Activated CD4-positive, alpha-beta T cell treated with anti-CD3 and anti-CD28 coated beads, Interleukin-2, amount 50 U/mL, for 48 hours (primary cell): ENCODE results near the gene SGCG.
"Not testable (repeated sequence)": the region's sequence is repeated elsewhere in the genome, so short reads cannot be mapped to it uniquely, and the experiment has no call there.

Source experiments
- DNase-seq, 2 experiments: peaks; one replicate each; pipeline ENCODE4 v3.0.0-alpha.2; 2020

SGCG gene, protein sequence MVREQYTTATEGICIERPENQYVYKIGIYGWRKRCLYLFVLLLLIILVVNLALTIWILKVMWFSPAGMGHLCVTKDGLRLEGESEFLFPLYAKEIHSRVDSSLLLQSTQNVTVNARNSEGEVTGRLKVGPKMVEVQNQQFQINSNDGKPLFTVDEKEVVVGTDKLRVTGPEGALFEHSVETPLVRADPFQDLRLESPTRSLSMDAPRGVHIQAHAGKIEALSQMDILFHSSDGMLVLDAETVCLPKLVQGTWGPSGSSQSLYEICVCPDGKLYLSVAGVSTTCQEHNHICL

GRCh38 chr13:23180711-23181110, at the start of gene SGCG:
TSS of gene SGCG (plus strand) at chr13:23180979. CDS start at chr13:23203695, 22,716 bp downstream.
- DNase-seq, result no peak

DNA sequence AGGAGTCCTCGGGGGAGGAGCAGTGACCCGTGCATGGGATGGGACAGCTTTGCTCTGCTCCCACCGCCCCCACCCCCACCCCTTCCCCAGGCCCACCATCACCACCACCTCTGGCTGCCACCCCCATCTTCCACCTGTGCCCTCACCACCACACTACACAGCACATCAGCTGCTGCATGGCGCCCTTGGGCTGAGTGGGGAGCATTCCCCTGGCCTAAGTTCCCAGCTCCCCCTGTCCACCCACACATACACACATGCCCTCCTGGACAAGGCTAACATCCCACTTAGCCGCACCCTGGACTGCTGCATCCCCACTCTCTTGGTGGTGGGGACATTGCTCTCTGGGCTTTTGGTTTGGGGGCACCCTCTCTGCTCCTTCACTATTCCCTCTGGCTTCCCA, 46.2 kb upstream of the SGCG start:
- no peak for DNase-seq

- no peak for DNase-seq
Measured at GRCh38 chr13:23140492-23140891, 40.3 kb upstream of the SGCG start.

GRCh38 chr13:23141964-23142363, 38.8 kb upstream of the SGCG start:
- DNase-seq, result no peak

- not testable (repeated sequence) for DNase-seq
Measured at GRCh38 chr13:23142607-23143006, 38.2 kb upstream of the SGCG start.

DNA sequence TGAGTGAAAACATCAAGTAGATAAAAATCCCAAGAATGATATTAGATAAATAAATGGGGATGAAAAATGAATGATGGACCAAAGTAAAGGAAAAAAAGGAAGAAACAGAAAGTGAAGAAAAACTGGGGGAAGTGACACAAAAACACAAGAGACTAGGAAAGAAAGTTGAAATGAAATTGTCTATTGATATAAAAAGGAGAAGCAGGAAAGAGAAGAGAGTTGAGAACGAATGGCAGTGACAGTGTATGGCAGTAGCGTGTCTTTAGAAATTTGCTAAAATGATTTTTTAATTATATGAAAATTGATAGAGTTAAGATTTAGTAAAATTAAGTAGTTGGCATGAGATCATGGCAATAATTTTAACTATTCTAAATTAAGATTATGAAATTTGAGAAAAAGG, 36.3 kb upstream of the SGCG start:
- DNase-seq, result no peak

- DNase-seq, result no peak
Measured at GRCh38 chr13:23146006-23146405, 34.8 kb upstream of the SGCG start.

DNA sequence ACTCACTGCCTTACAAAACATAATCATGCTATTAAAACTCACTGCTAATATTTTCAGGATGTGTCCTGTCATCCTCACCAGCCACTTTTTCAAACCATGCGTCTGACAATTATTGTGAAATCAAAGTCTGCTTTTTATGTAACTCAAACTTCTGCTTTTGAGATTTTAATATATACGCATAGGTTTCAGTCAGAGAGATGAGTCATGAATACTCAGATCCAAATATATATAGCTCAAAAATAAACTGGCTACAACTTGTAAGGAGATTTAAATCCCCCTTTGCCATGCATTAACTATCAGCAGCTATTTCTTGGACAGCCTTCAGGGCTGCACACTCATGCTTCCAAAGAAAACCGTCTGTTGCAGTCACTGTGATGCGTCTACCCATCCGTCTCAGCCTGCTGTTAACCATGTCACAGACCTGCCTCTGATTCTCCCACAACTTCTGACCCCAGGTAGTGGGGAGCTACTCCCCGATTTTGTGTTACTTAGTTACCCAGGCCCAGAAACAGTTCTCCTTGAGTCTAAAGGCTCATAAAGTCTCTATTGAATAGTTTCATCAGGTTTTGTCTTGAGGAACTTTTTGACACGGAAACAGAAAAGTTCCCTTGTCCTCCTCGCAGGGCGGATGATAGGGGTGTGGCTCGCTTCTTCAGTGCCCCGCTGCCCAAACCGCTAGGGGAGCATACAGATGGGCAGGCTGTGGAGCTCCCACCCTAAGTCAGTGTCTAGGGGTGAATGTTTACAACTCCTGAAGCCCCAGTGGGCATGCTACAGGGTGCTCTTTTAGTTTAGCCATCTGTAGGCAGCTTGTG, 33.8 kb upstream of the SGCG start:
- DNase-seq, result no peak

DNA sequence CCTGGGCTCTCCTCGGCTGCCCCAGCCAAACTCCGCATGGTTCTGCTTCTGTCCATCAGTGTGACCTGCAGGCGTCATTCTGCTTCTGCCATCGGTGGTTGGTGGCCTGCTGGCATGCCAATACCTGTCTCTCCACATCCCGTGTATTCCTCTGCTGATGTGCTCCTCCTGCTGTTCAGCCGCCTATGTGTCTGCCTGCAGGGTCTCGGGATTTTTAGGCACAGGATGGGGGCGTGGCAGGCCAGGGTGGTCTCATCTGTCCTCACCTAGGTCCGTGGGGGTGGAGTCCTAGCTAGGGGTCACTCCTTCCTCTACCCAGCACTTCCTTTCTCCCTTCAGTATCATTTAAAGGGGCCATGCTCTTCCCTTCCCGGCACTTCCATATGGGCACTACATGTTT, 33.0 kb upstream of the SGCG start:
- no peak for DNase-seq

DNA sequence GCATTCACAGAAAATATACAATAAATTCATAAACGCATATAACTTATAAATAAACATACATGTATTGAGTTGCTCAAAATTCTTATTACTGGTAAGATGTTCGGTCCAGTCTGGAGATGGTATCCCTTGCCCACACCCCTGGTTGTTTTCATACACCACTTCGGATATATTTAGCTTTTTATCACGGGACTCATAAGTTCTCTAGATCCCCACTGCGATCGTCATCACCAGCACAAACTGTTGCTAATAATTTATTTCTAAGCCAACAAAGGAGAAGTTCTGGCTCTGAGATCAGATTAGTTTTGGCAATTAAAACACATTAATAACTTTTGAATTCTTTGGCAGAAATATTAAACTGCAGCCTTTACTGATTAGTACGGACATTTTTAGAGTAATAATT, 23.0 kb upstream of the SGCG start:
- no peak for DNase-seq

DNA sequence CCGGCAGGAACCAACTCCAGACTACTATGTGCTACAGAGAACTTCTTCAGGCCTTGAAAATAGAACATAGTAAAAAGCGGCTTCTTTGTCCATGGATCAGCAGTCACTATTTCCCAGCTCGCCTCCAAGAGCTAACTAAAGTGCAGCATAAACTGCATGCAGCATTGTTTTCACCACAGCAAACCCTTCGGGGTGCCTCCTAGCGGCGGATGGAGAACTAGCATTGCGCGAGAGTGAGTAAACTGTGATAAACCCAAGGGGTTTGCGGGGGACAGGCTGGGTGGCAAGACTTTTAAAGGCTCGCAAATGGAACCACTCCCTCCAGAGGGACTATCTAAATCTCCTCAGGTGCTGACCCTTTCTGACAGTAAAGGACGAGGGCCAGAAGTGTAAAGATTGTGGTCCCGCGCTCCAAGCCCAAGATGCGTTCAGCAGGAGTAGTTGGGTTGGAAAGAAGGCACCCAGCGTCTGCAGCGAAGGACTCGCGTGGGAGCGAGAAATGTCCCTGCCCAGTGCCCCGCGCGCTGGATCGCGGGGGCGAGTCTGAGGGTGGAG, 21.5 kb upstream of the SGCG start:
- DNase-seq, result peak; percentile 32 to 41

DNA sequence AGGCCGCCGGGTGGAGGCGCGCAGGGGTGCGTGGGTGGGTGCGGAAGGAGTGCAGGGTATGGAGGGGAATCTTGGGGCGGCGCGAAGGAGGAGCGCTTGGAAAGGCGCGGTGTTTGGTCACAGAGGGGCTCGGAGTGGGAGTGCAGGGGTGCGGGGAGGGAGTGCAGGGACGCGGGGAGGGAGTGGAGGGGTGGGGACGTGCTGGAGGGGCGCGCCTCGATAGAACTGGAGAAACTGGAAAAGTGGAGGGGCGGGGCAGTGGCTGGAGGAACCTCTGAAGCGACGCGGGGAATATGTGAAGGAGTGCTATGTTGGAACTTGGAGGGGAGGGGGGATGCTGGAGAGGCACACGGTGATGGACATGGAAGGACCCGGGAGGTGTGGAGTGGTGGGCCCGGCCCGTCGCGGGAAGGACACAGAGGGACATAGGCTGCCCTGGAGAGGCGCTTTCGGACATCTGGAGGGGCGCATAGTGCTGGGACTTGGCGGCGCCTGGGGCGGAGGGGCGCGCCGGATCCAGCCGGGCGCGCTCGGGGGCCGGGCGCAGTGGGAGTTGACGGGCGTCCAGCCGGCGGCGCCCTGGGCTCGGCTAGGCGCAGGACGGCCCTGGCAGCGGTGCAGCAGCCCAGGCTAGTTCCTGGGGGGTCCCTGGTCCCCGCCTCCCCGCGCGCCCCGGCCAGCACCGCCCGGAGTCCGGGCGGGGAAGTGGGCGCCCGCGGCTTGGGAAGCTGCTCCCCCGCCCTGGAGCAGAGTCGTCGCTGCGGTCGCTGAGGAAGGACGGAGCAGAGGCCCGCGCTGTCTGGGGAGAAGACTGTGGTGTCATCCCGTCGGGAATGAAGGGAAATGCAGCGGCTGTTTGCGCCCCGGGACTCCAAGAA, 20.8 kb upstream of the SGCG start:
- no peak for DNase-seq

- DNase-seq, result no peak
Measured at GRCh38 chr13:23160638-23161480, 19.9 kb upstream of the SGCG start.

DNA sequence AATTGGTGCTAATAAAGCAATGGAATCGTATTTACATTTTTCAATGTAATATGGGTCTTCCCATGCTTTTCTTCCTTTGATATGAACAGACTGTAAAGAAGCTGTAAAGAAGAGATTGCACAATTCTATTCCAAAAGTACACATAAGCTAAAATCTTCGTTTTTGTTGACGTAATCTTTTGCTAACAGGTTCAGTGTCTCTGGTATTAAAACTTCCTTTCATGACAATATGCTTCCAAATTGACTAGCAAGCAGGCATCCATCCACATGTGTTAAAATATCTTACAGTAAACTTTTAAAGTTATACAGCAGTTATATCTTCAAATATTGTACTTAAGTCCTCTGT, 19.3 kb upstream of the SGCG start:
- no peak for DNase-seq

GRCh38 chr13:23175920-23176319, 4.9 kb upstream of the SGCG start:
- DNase-seq, result no peak

GRCh38 chr13:23182142-23182541, 1.4 kb downstream of the SGCG start:
- DNase-seq, result no peak

DNA sequence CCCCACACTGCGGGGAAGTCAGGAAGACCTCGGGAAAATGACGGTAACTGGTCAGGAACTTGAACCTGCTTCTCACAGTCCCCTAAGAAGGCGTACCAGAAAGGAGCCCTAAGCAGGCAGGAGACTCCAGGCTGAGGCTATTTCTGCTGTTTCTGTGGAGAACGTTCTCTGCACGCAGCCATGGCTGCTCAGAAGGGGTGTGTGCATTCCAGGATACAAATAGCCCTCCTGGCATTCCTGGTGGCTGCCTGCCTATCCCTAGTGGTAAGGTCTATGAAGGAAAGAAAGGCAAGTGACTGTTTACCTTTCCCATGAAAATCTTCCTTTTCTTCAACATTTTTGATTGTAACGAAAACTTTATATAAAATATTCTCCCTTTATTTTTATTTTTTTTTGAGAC, 2.5 kb downstream of the SGCG start:
- no peak for DNase-seq

- no peak for DNase-seq
Measured at GRCh38 chr13:23185542-23185941, 4.8 kb downstream of the SGCG start.

- DNase-seq, result no peak
Measured at GRCh38 chr13:23201870-23202269, 21.1 kb downstream of the SGCG start.

DNA sequence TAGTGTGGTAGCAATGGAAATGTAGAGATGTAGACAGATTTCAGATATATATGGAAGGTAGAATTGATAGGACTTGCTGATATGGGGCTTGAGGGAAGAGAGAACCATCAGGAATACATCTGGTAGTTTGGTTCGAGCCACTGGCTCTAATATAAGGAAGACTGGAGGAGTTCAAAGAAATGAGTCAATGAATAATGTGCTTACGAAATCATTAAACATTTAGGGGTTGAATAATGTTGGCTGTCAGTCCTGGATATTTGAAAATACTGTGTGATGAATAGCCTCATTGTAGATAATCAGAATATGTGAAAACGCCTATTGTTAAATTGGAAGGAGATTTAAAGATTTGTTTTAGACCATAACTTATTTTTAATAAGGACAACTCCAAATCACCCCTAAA, 21.6 kb downstream of the SGCG start:
- no peak for DNase-seq

DNA sequence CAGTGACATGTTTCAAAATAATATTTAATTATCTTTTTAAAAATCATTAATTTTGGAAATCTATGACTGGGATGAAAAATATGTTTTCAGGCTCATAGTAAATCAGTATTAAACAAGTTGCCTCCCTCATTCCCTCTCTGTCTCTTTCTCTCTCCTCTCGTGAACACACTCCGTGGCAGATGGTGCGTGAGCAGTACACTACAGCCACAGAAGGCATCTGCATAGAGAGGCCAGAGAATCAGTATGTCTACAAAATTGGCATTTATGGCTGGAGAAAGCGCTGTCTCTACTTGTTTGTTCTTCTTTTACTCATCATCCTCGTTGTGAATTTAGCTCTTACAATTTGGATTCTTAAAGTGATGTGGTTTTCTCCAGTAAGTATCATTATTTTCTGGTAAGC, 22.7 kb downstream of the SGCG start:
- DNase-seq, result no peak

DNA sequence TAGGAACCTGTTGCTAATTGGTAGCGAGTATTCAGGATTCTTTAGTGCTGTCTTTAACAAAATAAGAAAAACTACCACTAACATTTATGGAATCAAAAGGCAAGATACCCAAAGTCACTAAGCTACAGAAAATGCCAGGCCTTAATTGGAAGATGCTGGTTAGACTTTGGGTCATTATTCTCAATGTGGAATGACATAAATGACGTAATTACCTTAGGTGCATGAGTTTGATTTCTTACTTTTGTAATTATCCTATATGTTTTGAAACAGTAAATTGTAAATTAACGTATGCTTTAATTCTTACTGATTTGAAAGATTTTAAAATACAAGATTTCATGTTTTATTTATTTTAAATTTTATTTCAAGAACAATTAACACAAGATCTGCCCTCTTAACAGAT, 25.0 kb downstream of the SGCG start:
- DNase-seq, result no peak
